ENCODE data around the gene CYBB.

DNA sequence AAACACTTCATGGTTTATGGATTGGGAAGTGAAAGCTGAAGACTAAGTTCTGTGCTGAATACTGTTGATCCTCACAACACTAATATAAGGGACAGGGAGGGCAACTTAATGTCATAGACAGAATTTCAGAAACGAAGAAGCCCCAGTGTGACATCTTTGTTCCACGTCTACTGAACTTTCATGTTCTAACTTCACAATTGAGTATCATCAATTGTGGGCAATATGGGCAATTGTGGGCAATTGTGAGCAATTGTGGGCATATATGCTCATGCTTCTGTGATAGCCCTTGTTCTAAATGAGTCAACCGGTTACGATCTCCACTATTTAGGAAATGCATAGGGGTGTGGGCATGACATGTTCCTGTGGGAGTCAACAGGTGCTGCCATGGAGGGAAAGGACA, 33.7 kb downstream of the CYBB start:
- TF ChIP-seq, protein P1, sequence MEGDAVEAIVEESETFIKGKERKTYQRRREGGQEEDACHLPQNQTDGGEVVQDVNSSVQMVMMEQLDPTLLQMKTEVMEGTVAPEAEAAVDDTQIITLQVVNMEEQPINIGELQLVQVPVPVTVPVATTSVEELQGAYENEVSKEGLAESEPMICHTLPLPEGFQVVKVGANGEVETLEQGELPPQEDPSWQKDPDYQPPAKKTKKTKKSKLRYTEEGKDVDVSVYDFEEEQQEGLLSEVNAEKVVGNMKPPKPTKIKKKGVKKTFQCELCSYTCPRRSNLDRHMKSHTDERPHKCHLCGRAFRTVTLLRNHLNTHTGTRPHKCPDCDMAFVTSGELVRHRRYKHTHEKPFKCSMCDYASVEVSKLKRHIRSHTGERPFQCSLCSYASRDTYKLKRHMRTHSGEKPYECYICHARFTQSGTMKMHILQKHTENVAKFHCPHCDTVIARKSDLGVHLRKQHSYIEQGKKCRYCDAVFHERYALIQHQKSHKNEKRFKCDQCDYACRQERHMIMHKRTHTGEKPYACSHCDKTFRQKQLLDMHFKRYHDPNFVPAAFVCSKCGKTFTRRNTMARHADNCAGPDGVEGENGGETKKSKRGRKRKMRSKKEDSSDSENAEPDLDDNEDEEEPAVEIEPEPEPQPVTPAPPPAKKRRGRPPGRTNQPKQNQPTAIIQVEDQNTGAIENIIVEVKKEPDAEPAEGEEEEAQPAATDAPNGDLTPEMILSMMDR (IDR thresholded peaks at IDR 0.05) = no peak
- TF ChIP-seq POLR2A (IDR thresholded peaks at IDR 0.05) = no peak

Measured in testis (tissue), 2 donors.